CD8-positive, alpha-beta memory T cell (primary cell): Measurements from ENCODE around the gene ACCS. TPM values are rescaled to one million over a fixed set of nuclear protein-coding genes. Genes with fewer than 3 reads are reported as not detected.
A peak's percentile ranks its signal among the peaks of the same experiment; 100 is the strongest.

ENCODE experiments used
- CTCF ChIA-PET: fragments of 350-600 bp; sonication (Branson Sonifier 250); formaldehyde crosslinking; loops from one replicate; lab custom pipeline; 2021; ENCODE audit warnings: antibody characterized with exemption; lab: Charles Lee
- POLR2A ChIA-PET: fragments of 350-600 bp; sonication (Branson Sonifier 250); formaldehyde crosslinking; loops from one replicate; lab custom pipeline; 2021; ENCODE audit warnings: antibody characterized with exemption; lab: Charles Lee
- DNase-seq, 5 donors: peaks; one replicate each; pipeline versions ENCODE4 v3.0.0 to v3.0.0-alpha.2; 2020 to 2022; ENCODE audit warnings: mixed read lengths in 1 of 5
- H3K27ac ChIP-seq: one replicate; pipeline ENCODE4 v1.7.0; 2013; ENCODE audit warnings: low read depth, mild to moderate bottlenecking, low read length, moderate library complexity
- H3K27me3 ChIP-seq: 2 replicates; pipeline ENCODE4 v1.7.0; 2013; ENCODE audit warnings: low read length, mild to moderate bottlenecking; ENCODE audit not compliant: insufficient read depth, poor library complexity, severe bottlenecking
- H3K36me3 ChIP-seq: 2 replicates; pipeline ENCODE4 v1.7.0; 2013; ENCODE audit warnings: mild to moderate bottlenecking, low read length, moderate library complexity; ENCODE audit not compliant: insufficient read depth
- H3K4me1 ChIP-seq: 2 replicates; pipeline ENCODE4 v1.7.0; 2013; ENCODE audit warnings: mild to moderate bottlenecking, low read length, moderate library complexity; ENCODE audit not compliant: insufficient read depth
- H3K4me3 ChIP-seq: 2 replicates; pipeline ENCODE4 v1.7.0; 2013; ENCODE audit warnings: mild to moderate bottlenecking, low read length
- H3K9me3 ChIP-seq: 2 replicates; pipeline ENCODE4 v1.7.0; 2013; ENCODE audit warnings: mild to moderate bottlenecking, low read length
- H3K27ac Mint-ChIP-seq, 8 donors: one replicate each; pipeline ENCODE4 v1.8.0; 2020 to 2021; ENCODE audit warnings: mixed read lengths in 8 of 8, mild to moderate bottlenecking in 6 of 8, inconsistent platforms in 3 of 8, moderate library complexity in 3 of 8
- H3K27me3 Mint-ChIP-seq, 2 donors: one replicate each; pipeline ENCODE4 v1.8.0; 2020 to 2021; ENCODE audit warnings: mixed read lengths in 2 of 2, mild to moderate bottlenecking in 1 of 2, moderate library complexity in 1 of 2
- H3K36me3 Mint-ChIP-seq, 3 donors: one replicate each; pipeline ENCODE4 v1.8.0; 2020 to 2021; ENCODE audit warnings: mixed read lengths in 3 of 3, inconsistent platforms in 1 of 3, mild to moderate bottlenecking in 1 of 3
- H3K4me1 Mint-ChIP-seq, 3 donors: one replicate each; pipeline ENCODE4 v1.8.0; 2020 to 2021; ENCODE audit warnings: mixed read lengths in 3 of 3, inconsistent platforms in 1 of 3, mild to moderate bottlenecking in 1 of 3
- H3K4me3 Mint-ChIP-seq, 7 donors: one replicate each; pipeline ENCODE4 v1.8.0; 2020 to 2021; ENCODE audit warnings: mixed read lengths in 7 of 7, mild to moderate bottlenecking in 6 of 7, moderate library complexity in 4 of 7, inconsistent platforms in 2 of 7
- H3K9me3 Mint-ChIP-seq, 5 donors: one replicate each; pipeline ENCODE4 v1.8.0; 2020 to 2022; ENCODE audit warnings: mixed read lengths in 5 of 5, mild to moderate bottlenecking in 3 of 5, moderate library complexity in 2 of 5, inconsistent platforms in 1 of 5
- polyA plus RNA-seq: library from polyadenylated mRNA; unstranded; fragments of 300-500 nt; fragmentation: Illumina TruSeq; gene quantifications from one replicate; pipeline ENCODE4 v1.2.3, GENCODE V29; 2021
- total RNA-seq, 2 experiments: library from RNA; stranded (reverse); gene quantifications; one replicate each; pipeline ENCODE4 v1.2.3, GENCODE V29; 2021

Gene ACCS
- total and polyA plus RNA-seq, 3 experiments from 2014 or later: 0.60 to 3.3 (median 2.7) TPM

- Histone ChIP-seq H3K4me3 (no peak overlapping the region), H3K27ac (no peak overlapping the region), H3K27me3 (peaks cover 5% of the 10 kb centered on the region), H3K4me1 (no peaks in the 10 kb centered on the region), H3K36me3 (no peaks in the 10 kb centered on the region), H3K9me3 (no peaks in the 10 kb centered on the region)
- Mint-ChIP-seq H3K36me3 (peaks cover 0 to 4% (median 2%) of the 10 kb centered on the region in 3 donors), H3K4me3 (no peak overlapping the region), H3K9me3 (peaks cover 0 to 2% (median 0%) of the 10 kb centered on the region in 5 donors), H3K27me3 (peaks cover 20 to 46% of the 10 kb centered on the region in 2 donors), H3K4me1 (no peaks in the 10 kb centered on the region), H3K27ac (no peak overlapping the region)
- ChIA-PET POLR2A (no interaction called here), CTCF (no interaction called here)
- no peak for DNase-seq
Measured at GRCh38 chr11:44033411-44033850, 32.6 kb upstream of the ACCS start.

GRCh38 chr11:44033856-44034255 is 32.2 kb upstream of the ACCS start:
- no peak for DNase-seq
- ChIA-PET CTCF (no interaction called here), POLR2A (no interaction called here)
- Histone ChIP-seq H3K9me3 (no peaks in the 10 kb centered on the region), H3K4me3 (no peak overlapping the region), H3K4me1 (no peaks in the 10 kb centered on the region), H3K36me3 (no peaks in the 10 kb centered on the region), H3K27ac (no peak overlapping the region), H3K27me3 (peaks cover 5% of the 10 kb centered on the region)
- H3K27me3 Mint-ChIP-seq: peaks cover 17 to 44% of the 10 kb centered on the region in 2 donors
- peaks cover 0 to 4% (median 2%) of the 10 kb centered on the region in 3 donors for H3K36me3 Mint-ChIP-seq
- H3K4me1 Mint-ChIP-seq: no peaks in the 10 kb centered on the region
- no peak overlapping the region for H3K27ac Mint-ChIP-seq
- H3K9me3 Mint-ChIP-seq: peaks cover 0 to 2% (median 0%) of the 10 kb centered on the region in 5 donors
- H3K4me3 Mint-ChIP-seq: no peak overlapping the region

- ChIA-PET POLR2A (no interaction called here), CTCF (no interaction called here)
- Mint-ChIP-seq H3K27ac (no peak overlapping the region), H3K36me3 (peaks cover 0 to 4% (median 2%) of the 10 kb centered on the region in 3 donors), H3K4me3 (no peak overlapping the region), H3K27me3 (peaks cover 14 to 37% of the 10 kb centered on the region in 2 donors), H3K9me3 (peaks cover 0 to 2% (median 0%) of the 10 kb centered on the region in 5 donors), H3K4me1 (no peaks in the 10 kb centered on the region)
- Histone ChIP-seq H3K27ac (no peak overlapping the region), H3K36me3 (no peaks in the 10 kb centered on the region), H3K4me3 (no peak overlapping the region), H3K9me3 (no peaks in the 10 kb centered on the region), H3K27me3 (peaks cover 5% of the 10 kb centered on the region), H3K4me1 (no peaks in the 10 kb centered on the region)
- no peak for DNase-seq
Measured at GRCh38 chr11:44034639-44035038, 31.4 kb upstream of the ACCS start.

DNA sequence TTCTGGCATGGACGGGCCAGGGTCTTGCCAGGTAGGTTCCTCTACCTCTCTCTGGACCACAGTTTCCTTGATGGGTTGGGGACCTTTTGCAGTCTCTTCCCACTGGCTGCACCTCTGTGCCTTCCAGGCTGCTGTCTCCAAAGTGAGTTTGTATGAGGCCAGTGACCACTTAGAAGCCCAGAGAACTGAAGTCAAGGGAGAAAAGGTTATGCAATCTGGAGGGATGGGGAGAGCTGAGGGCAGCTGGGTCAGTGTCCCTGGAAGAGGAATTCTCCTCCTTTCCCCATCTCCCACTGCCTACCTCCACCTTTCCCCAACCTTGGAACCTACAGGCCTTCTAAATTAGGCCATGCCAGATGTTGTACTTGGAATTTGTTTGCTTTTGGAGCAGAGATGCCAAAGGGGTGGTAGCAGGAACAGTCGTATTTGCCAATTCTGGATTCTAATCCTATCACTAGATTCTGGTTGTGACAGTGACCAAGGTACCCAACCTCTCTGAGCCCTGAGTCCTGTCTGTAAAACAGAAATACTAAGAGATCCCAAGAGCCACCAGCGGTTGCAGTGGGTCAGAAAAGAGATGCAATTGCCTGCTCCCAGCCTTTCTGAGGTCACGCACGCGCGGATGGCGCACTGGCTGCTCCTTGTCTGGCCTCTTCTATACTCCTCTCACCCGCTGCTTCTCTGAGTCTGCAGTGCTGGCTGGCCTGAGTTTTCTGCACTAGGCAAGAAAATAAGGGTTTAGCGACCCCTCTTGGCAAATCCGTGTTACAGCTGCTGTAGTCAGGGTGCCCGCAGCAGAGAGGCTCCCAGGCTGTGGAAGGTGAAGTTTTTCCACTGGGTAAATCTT is 29.0 kb upstream of the ACCS start:
- Mint-ChIP-seq H3K27me3 (peaks cover 8 to 20% of the 10 kb centered on the region in 2 donors), H3K27ac (no peak overlapping the region), H3K9me3 (peaks cover 0 to 9% (median 6%) of the 10 kb centered on the region in 5 donors), H3K4me1 (no peaks in the 10 kb centered on the region), H3K4me3 (no peak overlapping the region), H3K36me3 (peaks cover 0 to 15% (median 2%) of the 10 kb centered on the region in 3 donors)
- no peaks in the 10 kb centered on the region for H3K27me3 ChIP-seq
- POLR2A ChIA-PET: no interaction called here
- H3K27ac ChIP-seq: no peak overlapping the region
- no peaks in the 10 kb centered on the region for H3K9me3 ChIP-seq
- H3K4me3 ChIP-seq: no peak overlapping the region
- no peaks in the 10 kb centered on the region for H3K36me3 ChIP-seq
- CTCF ChIA-PET: interaction anchor here (0.8 to 1.3 kb wide), 2 partner anchors 9 to 10 kb away, joined by 3 to 4 read pairs; no protein-coding TSS in a partner anchor
- H3K4me1 ChIP-seq: no peaks in the 10 kb centered on the region
- DNase-seq: peak in 1 of 5 donors; percentile 4

DNA sequence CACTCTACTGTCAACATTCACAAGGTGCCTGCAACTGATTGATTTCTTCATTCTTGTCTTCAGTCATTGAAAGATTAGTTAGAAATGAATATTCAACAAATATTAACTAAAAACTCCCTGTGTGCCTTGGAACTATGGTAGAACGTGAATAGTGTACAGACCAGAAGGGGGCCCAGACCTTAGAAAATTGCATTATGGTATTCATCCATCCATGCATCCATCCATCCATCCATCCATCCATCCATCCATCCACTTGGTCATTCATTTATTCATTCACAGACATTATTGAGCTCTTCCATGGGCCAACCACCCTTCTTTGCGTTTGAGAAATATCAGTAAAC is 28.4 kb upstream of the ACCS start:
- Mint-ChIP-seq H3K9me3 (peaks cover 0 to 9% (median 6%) of the 10 kb centered on the region in 5 donors), H3K4me3 (no peak overlapping the region), H3K36me3 (peaks cover 0 to 15% (median 2%) of the 10 kb centered on the region in 3 donors), H3K27me3 (peaks cover 5 to 15% of the 10 kb centered on the region in 2 donors), H3K27ac (no peak overlapping the region), H3K4me1 (no peaks in the 10 kb centered on the region)
- Histone ChIP-seq H3K4me1 (no peaks in the 10 kb centered on the region), H3K36me3 (no peaks in the 10 kb centered on the region), H3K9me3 (no peaks in the 10 kb centered on the region), H3K27ac (no peak overlapping the region), H3K4me3 (no peak overlapping the region), H3K27me3 (no peaks in the 10 kb centered on the region)
- CTCF ChIA-PET: interaction anchor here (1.3 kb wide), 1 partner anchor 9 kb away, joined by 3 read pairs; no protein-coding TSS in a partner anchor
- POLR2A ChIA-PET: no interaction called here
- no peak for DNase-seq

- H3K27me3 ChIP-seq: no peaks in the 10 kb centered on the region
- no peaks in the 10 kb centered on the region for H3K36me3 ChIP-seq
- peaks cover 0 to 15% (median 0%) of the 10 kb centered on the region in 3 donors for H3K36me3 Mint-ChIP-seq
- POLR2A ChIA-PET: no interaction called here
- peaks cover 2 to 7% of the 10 kb centered on the region in 2 donors for H3K27me3 Mint-ChIP-seq
- H3K4me1 Mint-ChIP-seq: no peaks in the 10 kb centered on the region
- peaks cover 0 to 9% (median 6%) of the 10 kb centered on the region in 5 donors for H3K9me3 Mint-ChIP-seq
- no peaks in the 10 kb centered on the region for H3K9me3 ChIP-seq
- H3K4me1 ChIP-seq: no peaks in the 10 kb centered on the region
- no peak overlapping the region for H3K27ac ChIP-seq
- no peak overlapping the region for H3K4me3 ChIP-seq
- no peak overlapping the region for H3K27ac Mint-ChIP-seq
- H3K4me3 Mint-ChIP-seq: no peak overlapping the region
- CTCF ChIA-PET: interaction anchor here (1.2 to 1.5 kb wide), 2 partner anchors 14 to 23 kb away, joined by 3 to 4 read pairs; partner anchors contain the start of gene ACCS
- DNase-seq: no peak
Measured at GRCh38 chr11:44043157-44043556, 22.9 kb upstream of the ACCS start.

- DNase-seq: no peak
- Mint-ChIP-seq H3K27ac (no peak overlapping the region), H3K27me3 (peaks cover 0 to 12% of the 10 kb centered on the region in 2 donors), H3K4me3 (no peak overlapping the region), H3K9me3 (peaks cover 0 to 7% (median 3%) of the 10 kb centered on the region in 5 donors), H3K4me1 (no peaks in the 10 kb centered on the region), H3K36me3 (peaks cover 0 to 4% (median 0%) of the 10 kb centered on the region in 3 donors)
- H3K36me3 ChIP-seq: no peaks in the 10 kb centered on the region
- H3K4me3 ChIP-seq: no peak overlapping the region
- no peaks in the 10 kb centered on the region for H3K9me3 ChIP-seq
- no peaks in the 10 kb centered on the region for H3K4me1 ChIP-seq
- ChIA-PET POLR2A (no interaction called here), CTCF (no interaction called here)
- no peaks in the 10 kb centered on the region for H3K27me3 ChIP-seq
- no peak overlapping the region for H3K27ac ChIP-seq
Measured at GRCh38 chr11:44046182-44046581, 19.9 kb upstream of the ACCS start.

DNA sequence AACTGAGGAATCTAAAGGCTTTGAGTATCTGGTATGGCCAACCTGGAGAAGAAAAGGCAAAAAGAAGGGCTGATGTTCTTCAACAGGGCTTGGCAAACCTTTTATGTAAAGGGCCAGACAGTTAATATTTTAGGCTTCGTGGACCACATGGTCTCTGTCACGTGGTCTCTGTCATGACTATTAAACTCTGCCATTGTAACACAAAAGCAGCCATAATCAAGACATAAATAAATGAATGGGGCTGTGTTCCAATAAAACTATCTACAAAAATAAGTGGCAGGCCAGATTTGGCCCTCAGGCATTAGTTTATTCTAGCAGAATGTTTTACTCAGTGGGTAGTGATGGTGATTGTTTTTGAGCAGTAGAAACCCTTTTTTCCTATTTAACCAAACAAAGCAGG is 18.8 kb upstream of the ACCS start:
- CTCF ChIA-PET: no interaction called here
- H3K4me3 Mint-ChIP-seq: no peak overlapping the region
- H3K27ac Mint-ChIP-seq: no peak overlapping the region
- H3K4me1 Mint-ChIP-seq: no peaks in the 10 kb centered on the region
- DNase-seq: no peak
- H3K9me3 Mint-ChIP-seq: peaks cover 0 to 3% (median 0%) of the 10 kb centered on the region in 5 donors
- peaks cover 0 to 12% of the 10 kb centered on the region in 2 donors for H3K27me3 Mint-ChIP-seq
- Histone ChIP-seq H3K4me3 (no peak overlapping the region), H3K27ac (no peak overlapping the region), H3K9me3 (no peaks in the 10 kb centered on the region), H3K4me1 (no peaks in the 10 kb centered on the region), H3K36me3 (no peaks in the 10 kb centered on the region), H3K27me3 (no peaks in the 10 kb centered on the region)
- H3K36me3 Mint-ChIP-seq: peaks cover 0 to 3% (median 0%) of the 10 kb centered on the region in 3 donors
- POLR2A ChIA-PET: no interaction called here
